ENCODE measurements around the gene MICAL3.

The MICAL3 gene

DNA sequence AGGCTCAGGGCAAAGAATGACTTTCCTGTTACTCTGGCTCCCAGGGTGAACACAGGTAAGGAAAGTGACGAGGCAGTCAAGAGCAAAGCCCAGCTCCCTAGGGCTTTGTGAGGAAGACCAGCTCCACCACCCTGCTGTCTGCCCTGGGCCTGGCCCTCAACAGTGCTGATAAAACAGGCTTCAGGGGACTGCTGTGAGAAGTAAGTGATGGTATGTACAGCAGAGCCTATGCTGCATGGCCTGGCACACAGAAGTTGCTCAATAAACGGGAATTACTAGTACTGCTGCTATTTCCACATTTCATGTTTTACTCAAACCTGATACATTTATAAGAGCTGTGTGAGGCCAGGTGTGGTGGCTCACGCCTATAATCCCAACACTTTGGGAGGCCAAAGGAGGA is 50.3 kb downstream of the MICAL3 start:
- Histone ChIP-seq H3K36me3 (peaks cover 3% of the 10 kb centered on the region; the same call in 1 of the 2 replicates), H3K9me3 (no peaks in the 10 kb centered on the region), H3K27me3 (no peaks in the 10 kb centered on the region), H3K4me3 (ENCODE audit: low read depth, low read length) (no peak overlapping the region), H3K4me1 (no peaks in the 10 kb centered on the region; the same call in 1 of the 2 replicates)
- TF ChIP-seq, protein P1, sequence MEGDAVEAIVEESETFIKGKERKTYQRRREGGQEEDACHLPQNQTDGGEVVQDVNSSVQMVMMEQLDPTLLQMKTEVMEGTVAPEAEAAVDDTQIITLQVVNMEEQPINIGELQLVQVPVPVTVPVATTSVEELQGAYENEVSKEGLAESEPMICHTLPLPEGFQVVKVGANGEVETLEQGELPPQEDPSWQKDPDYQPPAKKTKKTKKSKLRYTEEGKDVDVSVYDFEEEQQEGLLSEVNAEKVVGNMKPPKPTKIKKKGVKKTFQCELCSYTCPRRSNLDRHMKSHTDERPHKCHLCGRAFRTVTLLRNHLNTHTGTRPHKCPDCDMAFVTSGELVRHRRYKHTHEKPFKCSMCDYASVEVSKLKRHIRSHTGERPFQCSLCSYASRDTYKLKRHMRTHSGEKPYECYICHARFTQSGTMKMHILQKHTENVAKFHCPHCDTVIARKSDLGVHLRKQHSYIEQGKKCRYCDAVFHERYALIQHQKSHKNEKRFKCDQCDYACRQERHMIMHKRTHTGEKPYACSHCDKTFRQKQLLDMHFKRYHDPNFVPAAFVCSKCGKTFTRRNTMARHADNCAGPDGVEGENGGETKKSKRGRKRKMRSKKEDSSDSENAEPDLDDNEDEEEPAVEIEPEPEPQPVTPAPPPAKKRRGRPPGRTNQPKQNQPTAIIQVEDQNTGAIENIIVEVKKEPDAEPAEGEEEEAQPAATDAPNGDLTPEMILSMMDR (IDR thresholded peaks at IDR 0.05; ENCODE audit: low read depth, low read length), result no peak
- DNase-seq, result no peak

DNA sequence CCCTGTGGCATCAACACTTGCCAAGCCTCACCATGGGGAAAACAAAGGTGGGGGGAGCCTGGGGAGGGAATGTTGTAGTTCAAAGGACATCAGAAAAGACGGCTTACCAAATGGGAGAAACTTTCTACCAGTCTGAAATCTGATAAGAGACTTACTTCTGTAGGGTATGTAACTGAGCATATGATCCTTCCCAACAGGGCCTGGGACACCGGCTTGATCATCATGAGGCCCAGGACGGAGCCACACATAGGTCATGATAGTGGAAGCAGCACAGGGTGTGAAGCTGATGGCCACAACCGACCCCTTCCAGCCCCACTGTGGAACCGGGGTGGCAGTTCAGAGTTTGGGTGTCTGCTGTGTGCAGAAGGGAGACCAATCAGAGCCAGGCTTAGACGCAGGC is 51.1 kb downstream of the MICAL3 start:
- Histone ChIP-seq H3K27me3 (no peaks in the 10 kb centered on the region), H3K4me1 (no peaks in the 10 kb centered on the region; the same call in 1 of the 2 replicates), H3K4me3 (ENCODE audit: low read depth, low read length) (no peak overlapping the region), H3K9me3 (no peaks in the 10 kb centered on the region), H3K36me3 (peaks cover 3% of the 10 kb centered on the region; the same call in 1 of the 2 replicates)
- TF ChIP-seq, protein P1 (IDR thresholded peaks at IDR 0.05; ENCODE audit: low read depth, low read length), result no peak
- DNase-seq, result no peak

GRCh38 chr22:17972385-17973191 is 51.8 kb downstream of the MICAL3 start:
- H3K36me3 ChIP-seq, result peaks cover 3% of the 10 kb centered on the region; the same call in 1 of the 2 replicates
- H3K27me3 ChIP-seq, result no peaks in the 10 kb centered on the region
- no peaks in the 10 kb centered on the region; the same call in 1 of the 2 replicates for H3K4me1 ChIP-seq
- no peak overlapping the region for H3K4me3 ChIP-seq (ENCODE audit: low read depth, low read length)
- no peaks in the 10 kb centered on the region for H3K9me3 ChIP-seq
- TF ChIP-seq, protein P1 (IDR thresholded peaks at IDR 0.05; ENCODE audit: low read depth, low read length), result no peak
- DNase-seq, result no peak

GRCh38 chr22:17971711-17972110 is 52.6 kb downstream of the MICAL3 start:
- Histone ChIP-seq H3K27me3 (no peaks in the 10 kb centered on the region), H3K9me3 (no peaks in the 10 kb centered on the region), H3K4me3 (ENCODE audit: low read depth, low read length) (no peak overlapping the region), H3K4me1 (peaks cover 4% of the 10 kb centered on the region; the same call in 1 of the 2 replicates), H3K36me3 (peaks cover 3% of the 10 kb centered on the region; the same call in 1 of the 2 replicates)
- TF ChIP-seq, protein P1 (IDR thresholded peaks at IDR 0.05; ENCODE audit: low read depth, low read length), result no peak
- no peak for DNase-seq

DNA sequence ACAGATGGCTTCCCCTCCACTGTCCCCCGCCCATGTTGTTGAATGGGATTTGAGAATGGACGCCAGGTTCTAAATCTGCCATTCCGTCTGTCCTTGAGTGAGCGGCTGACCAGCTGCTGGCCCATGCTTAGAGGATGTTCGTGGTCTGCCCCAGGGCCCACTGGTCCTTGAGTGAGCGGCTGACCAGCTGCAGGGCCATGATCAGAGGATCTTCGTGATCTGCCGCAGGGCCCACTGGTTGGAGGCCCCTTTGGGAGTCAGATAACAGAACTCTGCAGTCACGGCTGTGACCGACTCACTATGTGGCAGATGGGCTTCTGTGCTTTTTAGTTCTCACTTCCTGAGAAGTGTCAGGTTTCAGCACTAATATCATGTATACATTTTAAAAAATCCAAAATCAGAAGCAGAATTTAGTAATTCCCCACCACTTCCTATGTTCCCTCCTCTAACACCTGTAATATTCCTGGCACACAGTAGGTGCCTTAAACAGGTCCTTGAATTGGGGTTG is 54.1 kb downstream of the MICAL3 start:
- no peaks in the 10 kb centered on the region for H3K27me3 ChIP-seq
- no peak overlapping the region for H3K4me3 ChIP-seq (ENCODE audit: low read depth, low read length)
- H3K36me3 ChIP-seq, result peaks cover 3% of the 10 kb centered on the region; the same call in 1 of the 2 replicates
- peak; percentile 32 for DNase-seq
- TF ChIP-seq, protein P1 (IDR thresholded peaks at IDR 0.05; ENCODE audit: low read depth, low read length), result no peak
- peaks cover 14% of the 10 kb centered on the region for H3K4me1 ChIP-seq
- H3K9me3 ChIP-seq, result no peaks in the 10 kb centered on the region

GRCh38 chr22:17969701-17970113 is 54.7 kb downstream of the MICAL3 start:
- no peak for DNase-seq
- no peak overlapping the region for H3K4me3 ChIP-seq (ENCODE audit: low read depth, low read length)
- no peaks in the 10 kb centered on the region for H3K9me3 ChIP-seq
- peaks cover 14% of the 10 kb centered on the region for H3K4me1 ChIP-seq
- peaks cover 3% of the 10 kb centered on the region; the same call in 1 of the 2 replicates for H3K36me3 ChIP-seq
- TF ChIP-seq, protein P1 (IDR thresholded peaks at IDR 0.05; ENCODE audit: low read depth, low read length), result no peak
- H3K27me3 ChIP-seq, result no peaks in the 10 kb centered on the region

Measured in BE2C (cell line).